Measurements from ENCODE around the gene ARPC1A. TPM values are rescaled to one million over a fixed set of nuclear protein-coding genes. Genes with fewer than 3 reads are reported as not detected.
"Not testable (repeated sequence)": the region's sequence is repeated elsewhere in the genome, so short reads cannot be mapped to it uniquely, and the experiment has no call there.

ARPC1A gene
- total and polyA plus RNA-seq, 4 donors: 82.4 to 147 (median 121) TPM

- DNase-seq (ENCODE audit: low read depth in 4 of 6, low spot score in 6 of 6): no peak
These were observed 58.2 kb downstream of the ARPC1A start for GRCh38 chr7:99383791-99384370.

GRCh38 chr7:99384523-99384922 is 58.8 kb downstream of the ARPC1A start:
- WGBS (ENCODE audit: insufficient coverage): 83% methylated on average over 1 of the region's 4 CpGs
- Histone ChIP-seq H3K27ac (ENCODE audit: low read depth, low read length) (no peak overlapping the region), H3K4me3 (ENCODE audit: low read depth, low read length) (no peak overlapping the region), H3K9me3 (ENCODE audit: control insufficient read depth, insufficient read depth, low read length) (no peaks in the 10 kb centered on the region), H3K4me1 (ENCODE audit: control insufficient read depth, insufficient read depth, low read length) (peaks cover 19% of the 10 kb centered on the region), H3K36me3 (ENCODE audit: control insufficient read depth, insufficient read depth, low read length) (peaks cover 20% of the 10 kb centered on the region), H3K27me3 (ENCODE audit: control insufficient read depth, insufficient read depth, low read length) (no peaks in the 10 kb centered on the region)
- no peak for DNase-seq (ENCODE audit: low read depth in 4 of 6, low spot score in 6 of 6)

More at GRCh38 chr7:99383791-99384370, 58.2 kb downstream of the ARPC1A start:
- Histone ChIP-seq H3K27ac (ENCODE audit: low read depth, low read length) (no peak overlapping the region), H3K4me3 (ENCODE audit: low read depth, low read length) (no peak overlapping the region), H3K36me3 (ENCODE audit: control insufficient read depth, insufficient read depth, low read length) (peaks cover 19% of the 10 kb centered on the region), H3K27me3 (ENCODE audit: control insufficient read depth, insufficient read depth, low read length) (no peaks in the 10 kb centered on the region), H3K4me1 (ENCODE audit: control insufficient read depth, insufficient read depth, low read length) (peaks cover 23% of the 10 kb centered on the region), H3K9me3 (ENCODE audit: control insufficient read depth, insufficient read depth, low read length) (no peaks in the 10 kb centered on the region)
- WGBS (ENCODE audit: insufficient coverage): 92% methylated on average over 11 of the region's 13 CpGs

GRCh38 chr7:99385564-99385963 is 59.9 kb downstream of the ARPC1A start:
- WGBS (ENCODE audit: insufficient coverage): 88% methylated on average over 8 of the region's 8 CpGs
- H3K27ac ChIP-seq (ENCODE audit: low read depth, low read length): no peak overlapping the region
- DNase-seq (ENCODE audit: low read depth in 4 of 6, low spot score in 6 of 6): no peak
- H3K4me3 ChIP-seq (ENCODE audit: low read depth, low read length): no peak overlapping the region
- peaks cover 9% of the 10 kb centered on the region for H3K4me1 ChIP-seq (ENCODE audit: control insufficient read depth, insufficient read depth, low read length)
- no peaks in the 10 kb centered on the region for H3K27me3 ChIP-seq (ENCODE audit: control insufficient read depth, insufficient read depth, low read length)
- H3K9me3 ChIP-seq (ENCODE audit: control insufficient read depth, insufficient read depth, low read length): no peaks in the 10 kb centered on the region
- H3K36me3 ChIP-seq (ENCODE audit: control insufficient read depth, insufficient read depth, low read length): peaks cover 27% of the 10 kb centered on the region

GRCh38 chr7:99386584-99387238 is 61.0 kb downstream of the ARPC1A start:
- Histone ChIP-seq H3K27ac (ENCODE audit: low read depth, low read length) (no peak overlapping the region), H3K9me3 (ENCODE audit: control insufficient read depth, insufficient read depth, low read length) (no peaks in the 10 kb centered on the region), H3K27me3 (ENCODE audit: control insufficient read depth, insufficient read depth, low read length) (no peaks in the 10 kb centered on the region), H3K36me3 (ENCODE audit: control insufficient read depth, insufficient read depth, low read length) (peaks cover 34% of the 10 kb centered on the region), H3K4me1 (ENCODE audit: control insufficient read depth, insufficient read depth, low read length) (no peaks in the 10 kb centered on the region), H3K4me3 (ENCODE audit: low read depth, low read length) (no peak overlapping the region)
- 90% methylated on average over 9 of the region's 9 CpGs for WGBS (ENCODE audit: insufficient coverage)
- no peak for DNase-seq (ENCODE audit: low read depth in 4 of 6, low spot score in 6 of 6)

GRCh38 chr7:99387239-99387635 is 61.5 kb downstream of the ARPC1A start:
- H3K9me3 ChIP-seq (ENCODE audit: control insufficient read depth, insufficient read depth, low read length); H3K4me1 ChIP-seq (ENCODE audit: control insufficient read depth, insufficient read depth, low read length); H3K27ac ChIP-seq (ENCODE audit: low read depth, low read length); H3K27me3 ChIP-seq (ENCODE audit: control insufficient read depth, insufficient read depth, low read length); H3K4me3 ChIP-seq (ENCODE audit: low read depth, low read length); DNase-seq (ENCODE audit: low read depth in 4 of 6, low spot score in 6 of 6): not testable (repeated sequence)
- 100% methylated on average over 8 of the region's 14 CpGs for WGBS (ENCODE audit: insufficient coverage)
- H3K36me3 ChIP-seq (ENCODE audit: control insufficient read depth, insufficient read depth, low read length): peaks cover 34% of the 10 kb centered on the region

- H3K27me3 ChIP-seq (ENCODE audit: control insufficient read depth, insufficient read depth, low read length): no peaks in the 10 kb centered on the region
- H3K4me3 ChIP-seq (ENCODE audit: low read depth, low read length): no peak overlapping the region
- no peak for DNase-seq (ENCODE audit: low read depth in 4 of 6, low spot score in 6 of 6)
- H3K27ac ChIP-seq (ENCODE audit: low read depth, low read length): no peak overlapping the region
- peaks cover 34% of the 10 kb centered on the region for H3K36me3 ChIP-seq (ENCODE audit: control insufficient read depth, insufficient read depth, low read length)
- no peaks in the 10 kb centered on the region for H3K9me3 ChIP-seq (ENCODE audit: control insufficient read depth, insufficient read depth, low read length)
- peaks cover 11% of the 10 kb centered on the region for H3K4me1 ChIP-seq (ENCODE audit: control insufficient read depth, insufficient read depth, low read length)
- whole genome bisulfite sequencing (ENCODE audit: insufficient coverage): 96% methylated on average over 20 of the region's 20 CpGs
These were observed 62.2 kb downstream of the ARPC1A start for GRCh38 chr7:99387912-99388311.

- H3K27ac ChIP-seq (ENCODE audit: low read depth, low read length): no peak overlapping the region
- H3K4me3 ChIP-seq (ENCODE audit: low read depth, low read length): no peak overlapping the region
- 94% methylated on average over 13 of the region's 13 CpGs for WGBS (ENCODE audit: insufficient coverage)
- H3K9me3 ChIP-seq (ENCODE audit: control insufficient read depth, insufficient read depth, low read length): no peaks in the 10 kb centered on the region
- H3K27me3 ChIP-seq (ENCODE audit: control insufficient read depth, insufficient read depth, low read length): no peaks in the 10 kb centered on the region
- DNase-seq (ENCODE audit: low read depth in 4 of 6, low spot score in 6 of 6): no peak
- peaks cover 25% of the 10 kb centered on the region for H3K4me1 ChIP-seq (ENCODE audit: control insufficient read depth, insufficient read depth, low read length)
- peaks cover 39% of the 10 kb centered on the region for H3K36me3 ChIP-seq (ENCODE audit: control insufficient read depth, insufficient read depth, low read length)
These were observed 64.1 kb downstream of the ARPC1A start for GRCh38 chr7:99389772-99390171.

GRCh38 chr7:99390941-99391602 is 65.4 kb downstream of the ARPC1A start:
- H3K27ac ChIP-seq (ENCODE audit: low read depth, low read length): no peak overlapping the region
- no peaks in the 10 kb centered on the region for H3K9me3 ChIP-seq (ENCODE audit: control insufficient read depth, insufficient read depth, low read length)
- no peaks in the 10 kb centered on the region for H3K27me3 ChIP-seq (ENCODE audit: control insufficient read depth, insufficient read depth, low read length)
- 95% methylated on average over 12 of the region's 23 CpGs for WGBS (ENCODE audit: insufficient coverage)
- H3K4me3 ChIP-seq (ENCODE audit: low read depth, low read length): no peak overlapping the region
- no peak for DNase-seq (ENCODE audit: low read depth in 4 of 6, low spot score in 6 of 6)
- H3K36me3 ChIP-seq (ENCODE audit: control insufficient read depth, insufficient read depth, low read length): peaks cover 48% of the 10 kb centered on the region
- H3K4me1 ChIP-seq (ENCODE audit: control insufficient read depth, insufficient read depth, low read length): peaks cover 25% of the 10 kb centered on the region

GRCh38 chr7:99392046-99392445 is 66.3 kb downstream of the ARPC1A start:
- peaks cover 50% of the 10 kb centered on the region for H3K36me3 ChIP-seq (ENCODE audit: control insufficient read depth, insufficient read depth, low read length)
- 82% methylated on average over 8 of the region's 8 CpGs for WGBS (ENCODE audit: insufficient coverage)
- no peak for DNase-seq (ENCODE audit: low read depth in 4 of 6, low spot score in 6 of 6)

More at GRCh38 chr7:99392046-99392445, 66.3 kb downstream of the ARPC1A start:
- no peak overlapping the region for H3K27ac ChIP-seq (ENCODE audit: low read depth, low read length)
- H3K9me3 ChIP-seq (ENCODE audit: control insufficient read depth, insufficient read depth, low read length): no peaks in the 10 kb centered on the region
- peaks cover 27% of the 10 kb centered on the region for H3K4me1 ChIP-seq (ENCODE audit: control insufficient read depth, insufficient read depth, low read length)
- no peaks in the 10 kb centered on the region for H3K27me3 ChIP-seq (ENCODE audit: control insufficient read depth, insufficient read depth, low read length)
- H3K4me3 ChIP-seq (ENCODE audit: low read depth, low read length): peak overlapping the region; percentile 60

Measured in spinal cord (tissue), 10 donors.